HUES6 (cell line): ENCODE measurements around the gene TMEM101.
"Not testable (repeated sequence)": the region's sequence is repeated elsewhere in the genome, so short reads cannot be mapped to it uniquely, and the experiment has no call there.

ENCODE experiments used
- H3K27ac ChIP-seq: 2 replicates; pipeline ENCODE4 v1.7.0; 2013; ENCODE audit warnings: low read depth, mild to moderate bottlenecking, low read length, inconsistent platforms
- H3K27me3 ChIP-seq: 2 replicates; pipeline ENCODE4 v1.6.1; 2013; ENCODE audit warnings: low read length; ENCODE audit not compliant: control insufficient read depth, insufficient read depth
- H3K36me3 ChIP-seq: 2 replicates; pipeline ENCODE4 v1.6.1; 2013; ENCODE audit warnings: low read length; ENCODE audit not compliant: control insufficient read depth, insufficient read depth
- H3K4me1 ChIP-seq: 2 replicates; pipeline ENCODE4 v1.6.1; 2013; ENCODE audit warnings: low read length; ENCODE audit not compliant: control insufficient read depth, insufficient read depth
- H3K4me3 ChIP-seq: 2 replicates; pipeline ENCODE4 v1.5.1; 2013; ENCODE audit warnings: low read depth, low read length
- H3K9ac ChIP-seq: one replicate; pipeline ENCODE4 v1.6.1; 2013; ENCODE audit warnings: mild to moderate bottlenecking, low read length
- H3K9me3 ChIP-seq: 2 replicates; pipeline ENCODE4 v1.6.1; 2013; ENCODE audit warnings: low read depth, low read length; ENCODE audit not compliant: control insufficient read depth, insufficient read depth

Gene TMEM101

DNA sequence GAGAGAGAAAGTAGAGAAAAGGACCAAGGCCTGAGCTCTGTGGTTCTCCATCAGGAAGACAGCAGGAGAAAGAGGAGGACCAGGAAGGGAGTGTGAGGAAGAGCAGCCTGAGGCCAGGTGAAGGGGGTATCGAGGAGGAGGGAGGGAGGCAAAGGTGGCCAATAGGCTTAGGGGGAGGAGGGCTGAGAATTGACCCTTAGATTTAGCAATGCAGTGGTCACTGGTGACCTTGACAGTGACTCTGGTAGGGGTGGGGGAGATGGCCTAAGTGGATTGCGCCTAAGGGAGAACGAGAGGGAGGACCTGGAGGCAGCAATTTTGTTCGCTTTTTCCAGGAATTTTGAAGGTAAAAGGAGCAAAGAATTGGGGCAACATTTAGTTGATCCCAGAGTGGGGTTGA is 15.7 kb downstream of the TMEM101 start:
- Histone ChIP-seq H3K4me1 (peaks cover 3% of the 10 kb centered on the region), H3K9ac (no peak overlapping the region), H3K36me3 (no peaks in the 10 kb centered on the region), H3K4me3 (no peak overlapping the region), H3K9me3 (no peaks in the 10 kb centered on the region), H3K27ac (no peak overlapping the region), H3K27me3 (peaks cover 29% of the 10 kb centered on the region)

DNA sequence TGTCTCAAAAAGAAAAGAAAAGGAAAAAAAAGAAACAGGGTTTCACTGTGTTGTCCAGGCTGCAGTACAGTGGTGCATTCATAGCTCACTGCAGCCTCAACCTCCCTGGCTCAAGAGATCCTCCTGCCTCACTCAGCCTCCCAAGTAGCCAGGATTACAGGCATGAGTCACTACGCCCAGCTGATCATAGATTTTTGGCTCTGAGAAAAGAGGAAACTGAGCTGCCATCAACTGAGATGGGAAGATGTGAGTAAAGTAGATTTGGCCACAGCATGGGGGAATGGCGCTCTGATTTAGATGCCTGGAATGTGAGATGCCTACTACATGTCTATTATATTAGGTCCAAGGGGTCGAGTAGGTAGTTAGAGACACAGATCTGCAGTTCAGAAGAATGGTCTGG is 16.2 kb downstream of the TMEM101 start:
- no peaks in the 10 kb centered on the region for H3K9me3 ChIP-seq
- no peak overlapping the region for H3K27ac ChIP-seq
- peaks cover 24% of the 10 kb centered on the region for H3K27me3 ChIP-seq
- no peak overlapping the region for H3K9ac ChIP-seq
- no peak overlapping the region for H3K4me3 ChIP-seq
- peaks cover 3% of the 10 kb centered on the region; the same call in 1 of the 2 replicates for H3K4me1 ChIP-seq
- H3K36me3 ChIP-seq = no peaks in the 10 kb centered on the region

DNA sequence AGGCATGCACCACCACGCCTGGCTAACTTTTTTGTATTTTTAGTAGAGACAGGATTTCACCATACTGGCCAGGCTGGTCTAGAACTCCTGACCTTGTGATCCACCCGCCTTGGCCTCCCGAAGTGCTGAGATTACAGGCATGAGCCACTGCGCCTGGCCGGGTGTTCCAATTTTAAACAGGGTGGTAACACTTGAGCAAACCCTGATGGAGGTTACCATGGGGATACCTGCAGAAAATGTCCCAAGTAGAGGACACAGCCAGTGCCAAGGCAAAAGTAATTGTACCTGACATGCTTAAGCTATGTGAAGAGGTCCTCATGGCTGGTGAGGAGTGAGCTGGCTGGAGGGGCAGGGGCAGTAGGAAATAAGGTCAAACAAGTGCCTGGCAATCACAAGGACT is 17.6 kb downstream of the TMEM101 start:
- H3K36me3 ChIP-seq, H3K9ac ChIP-seq, H3K4me3 ChIP-seq, H3K4me1 ChIP-seq, H3K27ac ChIP-seq, H3K9me3 ChIP-seq: not testable (repeated sequence)
- H3K27me3 ChIP-seq = peaks cover 12% of the 10 kb centered on the region

DNA sequence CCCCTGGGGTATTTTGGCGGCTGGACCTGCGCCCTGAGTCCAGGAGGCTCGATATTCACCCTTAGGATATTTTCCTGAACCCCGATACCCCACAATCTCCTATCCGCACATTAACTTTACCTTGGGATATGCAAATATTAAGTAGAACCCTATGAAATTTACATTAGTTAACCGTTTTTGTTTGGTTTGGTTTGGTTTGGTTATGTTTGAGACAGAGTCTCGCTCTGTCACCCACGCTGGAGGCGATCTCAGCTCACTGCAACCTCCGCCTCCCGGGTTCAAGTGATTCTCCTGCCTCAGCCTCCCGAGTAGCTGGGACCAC is 19.7 kb downstream of the TMEM101 start:
- Histone ChIP-seq H3K4me3 (peak overlapping the region; percentile 55), H3K4me1 (peaks cover 3% of the 10 kb centered on the region; the same call in 1 of the 2 replicates), H3K27ac (no peak overlapping the region), H3K9ac (no peak overlapping the region), H3K36me3 (no peaks in the 10 kb centered on the region), H3K27me3 (peaks cover 12% of the 10 kb centered on the region), H3K9me3 (no peaks in the 10 kb centered on the region)

DNA sequence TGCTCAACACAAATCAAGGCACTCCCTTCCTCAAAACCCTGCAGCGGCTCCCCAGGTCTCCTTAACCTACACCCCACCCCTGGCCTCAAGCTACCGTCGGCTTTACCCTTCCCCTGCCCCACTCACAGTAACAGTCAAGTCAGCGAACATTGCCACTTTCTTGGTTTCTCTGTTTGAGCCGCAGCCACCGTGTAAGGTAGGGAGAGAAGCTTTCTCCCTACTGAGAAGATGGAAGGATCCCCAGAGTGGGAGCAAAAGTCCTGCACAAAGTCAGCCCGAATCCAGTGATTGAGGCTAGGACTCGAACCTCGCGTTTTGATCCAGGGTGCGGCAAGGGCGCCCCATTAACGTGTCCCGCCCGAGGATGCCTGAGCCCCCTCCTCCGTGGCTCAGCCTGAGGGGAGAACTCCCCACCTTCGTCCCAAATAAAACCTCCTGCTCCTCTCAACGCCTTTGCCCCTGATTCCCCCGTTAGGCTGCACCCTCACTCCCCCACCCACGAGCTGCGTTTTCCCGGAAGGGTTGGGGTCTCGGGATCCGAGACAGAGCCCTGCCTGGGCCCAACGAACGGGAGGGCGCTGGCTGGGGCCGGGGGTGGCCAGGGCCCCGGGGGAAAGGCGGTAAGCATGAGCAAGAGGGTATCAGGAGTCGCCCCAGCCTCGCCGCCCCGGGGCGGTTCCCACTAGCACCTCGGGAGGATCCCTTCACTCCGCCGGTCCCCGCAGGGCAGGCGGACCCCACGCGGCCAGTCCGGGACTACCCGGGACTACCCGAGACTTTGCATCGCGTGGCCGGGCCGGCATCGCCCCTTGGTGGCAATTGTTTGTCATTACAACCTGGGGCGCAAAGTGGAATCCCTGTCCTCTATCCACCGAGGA is 20.3 kb downstream of the TMEM101 start:
- H3K4me3 ChIP-seq = peak overlapping the region; percentile 55
- peak overlapping the region; percentile 3 for H3K9ac ChIP-seq
- no peak overlapping the region for H3K27ac ChIP-seq
- peaks cover 3% of the 10 kb centered on the region; the same call in 1 of the 2 replicates for H3K4me1 ChIP-seq
- no peaks in the 10 kb centered on the region for H3K36me3 ChIP-seq
- no peaks in the 10 kb centered on the region for H3K9me3 ChIP-seq
- peaks cover 12% of the 10 kb centered on the region for H3K27me3 ChIP-seq

DNA sequence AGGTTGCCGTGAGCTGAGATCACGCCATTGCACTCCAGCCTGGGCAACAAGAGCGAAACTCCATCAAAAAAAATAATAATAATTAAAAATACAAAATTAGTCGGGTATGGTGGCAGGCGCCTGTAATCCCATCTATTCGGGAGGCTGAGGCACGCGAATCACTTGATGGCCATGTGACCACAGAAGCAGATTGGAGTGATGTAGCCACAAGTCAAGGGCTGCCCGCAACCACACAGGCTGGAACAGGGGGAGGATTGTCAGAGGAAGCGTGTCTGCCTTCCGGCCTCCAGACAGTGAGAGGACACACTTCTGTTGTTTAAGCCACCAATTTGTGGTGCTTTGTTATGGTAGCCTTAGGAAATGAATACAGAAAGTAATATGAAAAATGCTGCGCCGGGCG is 22.1 kb downstream of the TMEM101 start:
- Histone ChIP-seq H3K36me3 (no peaks in the 10 kb centered on the region), H3K4me1 (peaks cover 3% of the 10 kb centered on the region; the same call in 1 of the 2 replicates), H3K27ac (no peak overlapping the region), H3K9me3 (no peaks in the 10 kb centered on the region), H3K4me3 (no peak overlapping the region), H3K9ac (no peak overlapping the region), H3K27me3 (peaks cover 12% of the 10 kb centered on the region)

DNA sequence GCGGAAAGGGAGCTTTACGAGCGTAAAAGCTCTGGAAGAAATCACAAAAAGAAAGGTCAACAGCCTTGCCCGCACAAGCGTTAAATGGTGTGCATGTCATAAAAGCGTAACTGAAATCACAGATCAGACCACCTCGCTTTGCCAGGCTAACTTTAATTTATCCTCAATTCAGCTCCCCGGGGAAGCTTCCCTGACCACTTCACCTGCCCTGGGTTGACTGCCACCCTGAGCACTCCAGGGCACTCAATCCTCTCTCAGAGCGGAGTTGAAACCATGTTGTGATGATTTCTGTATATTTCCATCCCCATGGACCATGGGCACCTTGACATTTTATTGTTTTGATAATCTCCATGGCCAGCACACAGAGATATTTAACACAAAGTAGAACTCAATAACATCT is 26.5 kb downstream of the TMEM101 start:
- Histone ChIP-seq H3K4me1 (peaks cover 9% of the 10 kb centered on the region), H3K9ac (no peak overlapping the region), H3K27ac (no peak overlapping the region), H3K36me3 (no peaks in the 10 kb centered on the region), H3K27me3 (peaks cover 20% of the 10 kb centered on the region), H3K4me3 (no peak overlapping the region), H3K9me3 (no peaks in the 10 kb centered on the region)

DNA sequence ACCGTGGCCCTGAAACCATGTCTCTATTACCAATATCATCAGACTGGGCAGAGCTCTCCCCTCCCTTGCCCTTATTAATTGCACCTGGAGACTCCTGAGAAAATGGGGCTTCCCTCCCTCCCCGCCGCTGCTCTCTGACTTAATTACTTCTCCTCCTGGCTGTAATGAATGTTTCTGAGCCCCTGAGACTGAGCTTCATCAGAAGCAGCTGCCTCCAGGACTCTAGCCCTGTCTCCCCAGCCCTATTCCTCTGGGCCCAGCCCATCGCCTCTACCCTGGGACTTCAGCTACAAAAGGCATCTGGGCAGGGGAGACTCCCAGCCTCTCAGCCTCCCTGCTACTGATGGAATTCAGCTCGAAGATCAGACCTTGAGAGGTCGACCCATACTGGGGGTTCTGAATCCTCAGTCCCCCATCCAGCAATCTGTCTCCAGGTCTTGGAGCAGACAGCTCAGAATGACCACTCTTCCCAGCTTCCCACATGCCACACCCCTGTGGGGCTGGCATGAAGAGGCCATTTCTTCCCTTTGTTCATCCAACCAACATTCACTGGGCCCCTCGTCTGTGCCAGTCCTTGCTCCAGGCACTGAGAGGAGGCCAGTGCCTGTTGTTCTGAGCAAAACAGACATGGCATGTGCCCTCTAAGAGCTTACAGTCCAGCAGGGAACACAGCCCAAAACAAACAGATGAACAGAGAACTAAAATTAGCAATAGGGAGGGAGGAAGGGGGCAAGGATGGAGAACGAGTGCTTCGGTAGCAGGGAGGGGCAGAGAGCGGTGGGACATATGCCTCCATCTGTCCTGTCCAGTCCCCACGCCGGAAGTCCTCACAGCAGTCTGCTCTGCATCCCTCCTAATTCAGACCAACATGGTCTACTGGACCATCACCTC is 27.4 kb downstream of the TMEM101 start:
- H3K4me3 ChIP-seq = no peak overlapping the region
- no peaks in the 10 kb centered on the region for H3K36me3 ChIP-seq
- H3K27me3 ChIP-seq = peaks cover 30% of the 10 kb centered on the region
- H3K9ac ChIP-seq = no peak overlapping the region
- H3K27ac ChIP-seq = no peak overlapping the region
- peaks cover 9% of the 10 kb centered on the region for H3K4me1 ChIP-seq
- H3K9me3 ChIP-seq = no peaks in the 10 kb centered on the region

DNA sequence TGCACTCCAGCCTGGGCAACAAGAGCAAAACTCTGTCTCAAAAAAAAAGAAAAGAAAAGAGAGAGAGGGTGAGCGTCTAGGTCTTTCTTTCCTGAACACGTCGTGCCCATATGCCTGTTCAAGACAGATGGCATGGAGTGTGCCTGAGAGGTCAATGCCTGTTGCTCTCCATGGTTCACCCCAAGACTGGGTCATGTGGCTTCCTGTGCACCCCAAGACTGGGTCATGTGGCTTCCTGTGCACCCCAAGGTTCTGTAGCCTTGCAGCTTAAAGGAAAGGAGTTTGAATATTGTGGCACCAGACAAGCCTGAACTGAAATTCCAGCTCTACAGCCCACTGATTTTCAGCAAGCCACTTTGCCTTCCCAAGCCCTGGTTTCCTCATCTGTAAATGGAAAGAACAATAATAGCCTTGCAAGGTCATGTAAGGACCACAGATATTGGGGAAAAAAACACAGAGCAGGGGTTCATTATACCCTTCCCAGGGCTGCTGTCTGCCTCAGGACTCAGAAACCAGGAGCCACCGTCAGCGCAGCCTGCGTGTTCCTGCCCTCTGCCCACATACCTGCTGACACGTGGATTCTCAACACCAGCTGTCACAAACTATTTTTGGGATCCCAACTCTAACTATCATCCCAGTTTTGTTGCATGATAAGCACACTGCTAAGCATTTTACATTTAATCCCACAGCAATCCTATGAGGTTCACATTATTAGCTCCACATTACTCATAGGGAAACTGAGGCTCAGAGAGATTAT is 28.4 kb downstream of the TMEM101 start:
- H3K9ac ChIP-seq = no peak overlapping the region
- peaks cover 36% of the 10 kb centered on the region for H3K27me3 ChIP-seq
- no peak overlapping the region for H3K27ac ChIP-seq
- H3K9me3 ChIP-seq = no peaks in the 10 kb centered on the region
- H3K4me1 ChIP-seq = peaks cover 9% of the 10 kb centered on the region
- H3K36me3 ChIP-seq = no peaks in the 10 kb centered on the region
- no peak overlapping the region for H3K4me3 ChIP-seq

DNA sequence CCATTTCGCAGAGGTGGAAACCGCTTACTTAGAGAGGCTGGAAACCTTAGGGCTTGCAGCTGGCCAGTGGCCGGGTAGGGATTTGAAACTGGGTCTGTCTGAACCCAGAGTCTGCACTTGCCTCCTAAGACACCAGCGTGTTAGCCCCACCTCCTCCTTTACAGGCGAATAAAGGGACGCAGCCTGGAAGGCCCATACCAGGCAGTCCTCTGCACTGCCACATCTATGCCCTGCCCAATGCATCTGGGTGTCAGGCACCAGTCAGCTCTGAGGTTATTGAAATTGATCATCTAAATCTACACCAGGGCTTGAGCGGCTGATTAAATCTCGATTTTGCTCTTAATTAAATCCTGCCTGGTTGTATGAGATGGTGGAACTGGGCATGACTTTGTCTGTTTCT is 30.2 kb downstream of the TMEM101 start:
- H3K27ac ChIP-seq = no peak overlapping the region
- no peaks in the 10 kb centered on the region for H3K36me3 ChIP-seq
- peaks cover 9% of the 10 kb centered on the region for H3K4me1 ChIP-seq
- peaks cover 40% of the 10 kb centered on the region for H3K27me3 ChIP-seq
- H3K9ac ChIP-seq = no peak overlapping the region
- peak overlapping the region; percentile 83 for H3K4me3 ChIP-seq
- H3K9me3 ChIP-seq = no peaks in the 10 kb centered on the region
